Lower leg skin (tissue), 4 donors: ENCODE measurements around the gene ANK3. TPM values are rescaled to one million over a fixed set of nuclear protein-coding genes. Genes with fewer than 3 reads are reported as not detected.

Experiments
- DNase-seq, 2 donors: peaks; one replicate each; pipeline ENCODE4 v3.0.0-alpha.2; 2019; ENCODE audit warnings: low spot score in 2 of 2
- H3K4me3 ChIP-seq: fragments of 200-600 bp; sonication (generic); 2 replicates; pipeline ENCODE4 v1.5.1; 2017; ENCODE audit warnings: mild to moderate bottlenecking, low read depth; ENCODE audit not compliant: poor library complexity, severe bottlenecking
- CTCF ChIP-seq, 3 donors: fragments of 450-650 bp; IDR thresholded peaks; one replicate each; pipeline ENCODE4 v1.5.1; 2016; ENCODE audit warnings: antibody characterized with exemption in 3 of 3, mild to moderate bottlenecking in 3 of 3, moderate library complexity in 2 of 3
- POLR2A ChIP-seq, 2 donors: fragments of 450-650 bp; IDR thresholded peaks; one replicate each; pipeline ENCODE4 v1.6.1; 2016 to 2017; ENCODE audit warnings: antibody characterized with exemption in 2 of 2, mild to moderate bottlenecking in 1 of 2, moderate library complexity in 1 of 2
- WGBS, 2 donors: methylation state at CpG; one replicate each; pipeline ENCODE4 v1.1.5; 2018; 5-methylcytosine and 5-hydroxymethylcytosine counted together
- intact Hi-C: fragments of 100-400 bp; cut with DNase I; formaldehyde crosslinking; loops from one replicate; pipeline ENCODE4 v1.15.0; 2023; ENCODE audit warnings: low total_unique reads
- total RNA-seq, 4 donors: library from RNA; depleted of rRNA; stranded (reverse); fragments of >200 nt; gene quantifications; one replicate each; pipeline ENCODE4 v1.1.0, GENCODE V29; 2016

Gene ANK3
- total RNA-seq, 4 donors from 2014 or later: 76.2 to 107 (median 91.5) TPM

- intact Hi-C loops: no loop called here
- H3K4me3 ChIP-seq: no peak overlapping the region
- WGBS, 2 donors: 71 to 72% methylated on average over 5 of the region's 5 CpGs
- DNase-seq: no peak
- TF ChIP-seq POLR2A (IDR thresholded peaks at IDR 0.05) (no peak), CTCF (IDR thresholded peaks at IDR 0.05) (no peak)
Observed at GRCh38 chr10:60291344-60291930, 98.2 kb downstream of the ANK3 start.

DNA sequence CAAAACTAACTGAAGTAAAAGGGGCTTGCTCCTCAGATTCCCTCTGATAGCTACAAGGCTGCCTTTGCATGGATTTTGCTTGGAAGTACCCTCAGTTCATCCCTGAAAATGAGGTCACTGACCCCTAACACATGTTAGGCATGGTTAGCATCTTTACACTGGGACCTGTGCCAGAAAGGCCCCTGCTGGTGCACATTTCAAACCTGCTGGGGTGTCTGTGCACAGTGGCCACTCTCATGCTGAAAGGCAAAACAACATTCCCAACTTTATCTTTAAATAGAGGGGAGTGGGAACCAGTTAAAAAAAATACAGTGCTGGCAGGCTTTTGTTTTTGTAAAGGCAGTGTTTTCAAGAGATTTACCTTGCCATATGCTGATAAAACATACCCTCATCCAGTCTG, 99.1 kb downstream of the ANK3 start:
- no peak for DNase-seq
- TF ChIP-seq CTCF (IDR thresholded peaks at IDR 0.05): no peak
- TF ChIP-seq POLR2A (IDR thresholded peaks at IDR 0.05): no peak
- intact Hi-C loops: no loop called here
- no peak overlapping the region for H3K4me3 ChIP-seq

- WGBS, 2 donors: 73 to 76% methylated on average over 9 of the region's 9 CpGs
- no peak overlapping the region for H3K4me3 ChIP-seq
- DNase-seq: no peak
- TF ChIP-seq POLR2A (IDR thresholded peaks at IDR 0.05): no peak
- TF ChIP-seq CTCF (IDR thresholded peaks at IDR 0.05): no peak
- intact Hi-C loops: no loop called here
Observed at GRCh38 chr10:60289800-60290199, 99.9 kb downstream of the ANK3 start.

GRCh38 chr10:60288256-60288655, 101.4 kb downstream of the ANK3 start:
- no peak for TF ChIP-seq CTCF (IDR thresholded peaks at IDR 0.05)
- no peak for TF ChIP-seq POLR2A (IDR thresholded peaks at IDR 0.05)
- intact Hi-C loops: no loop called here
- WGBS, 2 donors: 70 to 83% methylated on average over 3 of the region's 3 CpGs

GRCh38 chr10:60286559-60286958, 103.1 kb downstream of the ANK3 start:
- DNase-seq: no peak
- TF ChIP-seq POLR2A (IDR thresholded peaks at IDR 0.05): no peak
- no peak for TF ChIP-seq CTCF (IDR thresholded peaks at IDR 0.05)
- WGBS, 2 donors: 26 to 36% methylated on average over 1 of the region's 1 CpG
- intact Hi-C loops: no loop called here
- H3K4me3 ChIP-seq: no peak overlapping the region

More at GRCh38 chr10:60288256-60288655, 101.4 kb downstream of the ANK3 start:
- H3K4me3 ChIP-seq: no peak overlapping the region
- no peak for DNase-seq

DNA sequence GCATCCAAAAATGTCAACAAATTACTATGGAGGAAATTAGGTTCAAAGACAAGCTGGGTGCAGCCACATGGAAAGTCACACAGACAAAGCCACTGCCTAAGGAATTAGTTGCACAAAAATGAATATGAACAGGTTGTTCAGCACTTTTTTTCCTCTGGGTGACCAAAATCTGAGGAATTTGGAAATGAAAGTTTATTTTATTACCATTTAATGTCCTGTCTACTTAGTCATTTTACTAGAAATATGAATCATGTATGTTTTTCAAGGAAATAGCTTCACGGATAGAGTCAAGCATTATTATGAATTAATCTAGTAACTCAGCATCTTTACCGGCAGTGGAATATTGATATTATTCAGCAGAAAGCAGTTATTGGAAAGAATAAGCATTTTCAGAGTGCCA, 106.3 kb downstream of the ANK3 start:
- DNase-seq: no peak
- intact Hi-C loops: no loop called here
- no peak overlapping the region for H3K4me3 ChIP-seq
- no peak for TF ChIP-seq CTCF (IDR thresholded peaks at IDR 0.05)
- no peak for TF ChIP-seq POLR2A (IDR thresholded peaks at IDR 0.05)
- 78% methylated on average over 2 of the region's 2 CpGs for WGBS, 2 donors
